CD14-positive monocyte (primary cell): ENCODE measurements around the gene LYL1. TPM values are rescaled to one million over a fixed set of nuclear protein-coding genes. Genes with fewer than 3 reads are reported as not detected.

ENCODE experiments used
- DNase-seq, 3 donors: peaks; one replicate each; pipeline ENCODE4 v3.0.0-alpha.2; 2011 to 2022
- H2AFZ ChIP-seq: 2 replicates; pipeline ENCODE4 v1.6.0; 2012; ENCODE audit warnings: mild to moderate bottlenecking, low read depth, low read length, inconsistent platforms; ENCODE audit not compliant: insufficient read depth, poor library complexity, severe bottlenecking
- H3K27ac ChIP-seq, 2 donors: 1 replicate in 1 of 2; 2 replicates in 1 of 2; pipeline ENCODE4 v1.5.1; 2012 to 2013; ENCODE audit warnings: low read length in 2 of 2, control low read depth in 1 of 2, inconsistent platforms in 1 of 2, low read depth in 1 of 2, mild to moderate bottlenecking in 1 of 2
- H3K27me3 ChIP-seq, 2 donors: one replicate each; pipeline versions ENCODE4 v1.6.0 to v1.6.1; 2011 to 2013; ENCODE audit warnings: low read length in 2 of 2; ENCODE audit not compliant: control insufficient read depth in 2 of 2, insufficient read depth in 2 of 2
- H3K36me3 ChIP-seq, 2 donors: replicated peaks in 1 of 2; 1 replicate in 1 of 2; 2 replicates in 1 of 2; pipeline versions ENCODE4 v1.5.1 to v1.6.1; 2012 to 2013; ENCODE audit warnings: low read length in 2 of 2, control low read depth in 1 of 2, inconsistent platforms in 1 of 2, mild to moderate bottlenecking in 1 of 2; ENCODE audit not compliant: insufficient read depth in 2 of 2, control insufficient read depth in 1 of 2
- H3K4me1 ChIP-seq, 2 donors: 1 replicate in 1 of 2; 2 replicates in 1 of 2; pipeline versions ENCODE4 v1.5.1 to v1.6.1; 2012 to 2013; ENCODE audit warnings: low read length in 2 of 2, control low read depth in 1 of 2, inconsistent platforms in 1 of 2, mild to moderate bottlenecking in 1 of 2, moderate library complexity in 1 of 2; ENCODE audit not compliant: insufficient read depth in 2 of 2, control insufficient read depth in 1 of 2
- H3K4me2 ChIP-seq: replicated peaks from 2 replicates; pipeline ENCODE3; 2012; ENCODE audit warnings: low read length, moderate library complexity, mild to moderate bottlenecking; ENCODE audit not compliant: poor library complexity, severe bottlenecking; ENCODE audit errors: extremely low read depth
- H3K4me3 ChIP-seq, 3 experiments: fragments of 200-600 bp in 1 of 3; sonication (generic) in 1 of 3; replicated peaks in 1 of 3; 1 replicate in 2 of 3; 2 replicates in 1 of 3; pipeline ENCODE4 v1.5.1; 2011 to 2013; ENCODE audit warnings: low read length in 3 of 3, mild to moderate bottlenecking in 3 of 3, control low read depth in 2 of 3, low read depth in 2 of 3, inconsistent platforms in 1 of 3, moderate library complexity in 1 of 3
- H3K79me2 ChIP-seq: 2 replicates; pipeline ENCODE4 v1.6.0; 2012; ENCODE audit warnings: mild to moderate bottlenecking, control low read depth, inconsistent platforms, low read length, moderate library complexity; ENCODE audit not compliant: insufficient read depth
- H3K9ac ChIP-seq: 2 replicates; pipeline ENCODE4 v1.6.0; 2017; ENCODE audit warnings: low read length, mild to moderate bottlenecking; ENCODE audit not compliant: insufficient read depth, poor library complexity, severe bottlenecking
- H3K9me3 ChIP-seq, 2 donors: replicated peaks in 1 of 2; 1 replicate in 1 of 2; 2 replicates in 1 of 2; pipeline versions ENCODE4 v1.5.1 to v1.6.1; 2012 to 2013; ENCODE audit warnings: low read length in 2 of 2, control low read depth in 1 of 2; ENCODE audit not compliant: control insufficient read depth in 1 of 2, insufficient read depth in 1 of 2
- H4K20me1 ChIP-seq: 2 replicates; pipeline ENCODE4 v1.6.0; 2012; ENCODE audit warnings: mild to moderate bottlenecking, low read length, control low read depth, moderate library complexity; ENCODE audit not compliant: insufficient read depth
- H3K27ac Mint-ChIP-seq, 7 donors: one replicate each; pipeline ENCODE4 v1.8.0; 2020; ENCODE audit warnings: mild to moderate bottlenecking in 7 of 7, mixed read lengths in 7 of 7, moderate library complexity in 6 of 7, inconsistent platforms in 2 of 7
- H3K27me3 Mint-ChIP-seq, 3 donors: one replicate each; pipeline ENCODE4 v1.8.0; 2021 to 2022; ENCODE audit warnings: low read depth in 3 of 3, mild to moderate bottlenecking in 3 of 3, mixed read lengths in 3 of 3, moderate library complexity in 3 of 3, inconsistent platforms in 1 of 3
- H3K36me3 Mint-ChIP-seq, 2 donors: one replicate each; pipeline ENCODE4 v1.8.0; 2020; ENCODE audit warnings: mixed read lengths in 2 of 2, inconsistent platforms in 1 of 2, mild to moderate bottlenecking in 1 of 2
- H3K4me1 Mint-ChIP-seq: one replicate; pipeline ENCODE4 v1.8.0; 2020; ENCODE audit warnings: mild to moderate bottlenecking, mixed read lengths
- H3K4me3 Mint-ChIP-seq, 2 donors: one replicate each; pipeline ENCODE4 v1.8.0; 2020; ENCODE audit warnings: mild to moderate bottlenecking in 2 of 2, mixed read lengths in 2 of 2, moderate library complexity in 1 of 2
- H3K9me3 Mint-ChIP-seq, 7 donors: one replicate each; pipeline ENCODE4 v1.8.0; 2020 to 2022; ENCODE audit warnings: mixed read lengths in 7 of 7, mild to moderate bottlenecking in 6 of 7, moderate library complexity in 6 of 7, inconsistent platforms in 2 of 7
- CTCF ChIP-seq: fragments of 200-600 bp; IDR thresholded peaks from one replicate; pipeline ENCODE4 v1.8.0; 2022; ENCODE audit warnings: antibody characterized with exemption, mild to moderate bottlenecking
- WGBS: methylation state at CpG from one replicate; pipeline ENCODE4 v1.1.5; 2013; ENCODE audit warnings: missing lambda C conversion rate; ENCODE audit not compliant: insufficient coverage; 5-methylcytosine and 5-hydroxymethylcytosine counted together
- intact Hi-C, 2 donors: fragments of 100-400 bp; cut with micrococcal nuclease; formaldehyde crosslinking; loops; one replicate each; pipeline versions ENCODE4 v1.15.0 to v1.15.1; 2023
- polyA plus RNA-seq, 3 donors: library from polyadenylated mRNA; depleted of rRNA in 1 of 3; unstranded in 2 of 3; stranded (reverse) in 1 of 3; fragments of 300-500 nt in 2 of 3; fragments of >200 nt in 1 of 3; fragmentation: Illumina TruSeq in 2 of 3; gene quantifications; 1 replicate in 2 of 3; 2 replicates in 1 of 3; pipeline ENCODE4 v1.2.3, GENCODE V29; 2012 to 2021

Gene LYL1
- polyA plus RNA-seq, 3 donors, result 35.7 to 51.1 (median 37.1) TPM

DNA sequence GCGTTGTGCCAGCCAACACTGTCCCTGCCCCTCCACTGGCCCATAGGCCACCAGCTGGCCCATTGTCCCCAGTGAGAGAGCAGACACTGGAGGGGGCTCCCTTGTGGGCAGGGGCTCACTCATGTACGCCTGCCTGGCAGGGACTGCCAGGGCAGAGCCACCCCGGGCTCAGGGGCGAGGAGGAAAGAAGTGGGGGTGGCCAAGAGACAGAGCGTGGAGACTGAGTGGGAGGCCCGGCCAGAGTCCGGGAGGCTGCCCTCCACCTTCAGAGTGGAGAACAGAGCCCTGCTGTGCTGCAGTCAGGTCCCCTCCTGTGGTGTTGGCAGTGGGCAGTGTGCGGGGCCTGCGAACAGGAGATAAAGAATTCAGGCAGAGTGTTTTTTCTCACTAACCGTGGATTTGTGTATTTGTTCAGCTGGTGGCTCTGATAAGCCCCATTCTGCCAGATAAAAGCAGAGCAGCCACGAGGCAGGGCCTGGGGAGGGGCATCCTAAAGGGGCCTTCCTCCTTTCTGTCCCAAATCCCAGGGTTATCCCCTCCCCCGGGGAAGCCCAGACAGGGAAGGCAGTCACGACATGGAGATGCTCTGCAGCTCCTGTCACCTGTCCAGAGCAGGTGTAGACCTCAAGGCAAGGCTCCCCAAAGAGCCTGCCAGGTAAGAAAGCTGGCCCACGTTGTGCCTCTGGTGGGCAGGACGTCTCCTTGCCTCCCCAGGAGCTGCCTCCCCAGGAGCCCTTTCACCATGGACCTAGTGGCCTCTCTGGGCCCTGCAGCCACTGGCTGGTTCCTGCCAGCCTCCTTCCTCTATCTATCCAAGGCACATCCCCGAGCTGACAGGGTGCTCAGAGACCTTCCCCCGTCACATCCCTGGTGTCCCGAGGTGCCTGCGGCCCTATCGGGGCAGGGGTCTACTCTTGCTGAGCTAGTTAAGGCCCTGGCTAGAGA lies 33.0 kb downstream of the LYL1 start:
- H3K27ac Mint-ChIP-seq, result no peak overlapping the region
- WGBS, result 74% methylated on average over 17 of the region's 20 CpGs
- H3K9me3 Mint-ChIP-seq, result no peaks in the 10 kb centered on the region

More for the DNA sequence above, 33.0 kb downstream of the LYL1 start:
- no peak overlapping the region for H3K4me3 Mint-ChIP-seq
- H4K20me1 ChIP-seq, result no peaks in the 10 kb centered on the region
- H3K4me1 Mint-ChIP-seq, result peaks cover 2% of the 10 kb centered on the region
- H3K27me3 Mint-ChIP-seq, result peaks cover 0 to 4% (median 2%) of the 10 kb centered on the region in 3 donors
- H3K36me3 ChIP-seq, result no peaks in the 10 kb centered on the region
- no peaks in the 10 kb centered on the region for H3K4me1 ChIP-seq
- no peaks in the 10 kb centered on the region for H3K27me3 ChIP-seq
- no peak overlapping the region for H3K9ac ChIP-seq
- DNase-seq, result no peak
- H3K27ac ChIP-seq, result no peak overlapping the region
- no peak for TF ChIP-seq CTCF
- H3K36me3 Mint-ChIP-seq, result peaks cover 2 to 4% of the 10 kb centered on the region in 2 donors
- H3K4me2 ChIP-seq, result no peak overlapping the region
- intact Hi-C loops, result no loop called here
- H3K4me3 ChIP-seq, result no peak overlapping the region
- no peak overlapping the region for H2AFZ ChIP-seq
- H3K9me3 ChIP-seq, result no peaks in the 10 kb centered on the region
- no peaks in the 10 kb centered on the region for H3K79me2 ChIP-seq
